Measurements from ENCODE around the gene NR5A2. TPM values are rescaled to one million over a fixed set of nuclear protein-coding genes. Genes with fewer than 3 reads are reported as not detected.

NR5A2 gene
- total RNA-seq, 1 experiment from 2014 or later: 4.7 TPM

GRCh38 chr1:200034262-200034557 lies 6.7 kb downstream of the NR5A2 start:
- TF ChIP-seq CTCF (conservative IDR thresholded peaks at IDR 0.05): no peak
- peaks cover 8% of the 10 kb centered on the region for H3K4me1 ChIP-seq (ENCODE audit: insufficient read depth, low read length)

More at GRCh38 chr1:200034262-200034557, 6.7 kb downstream of the NR5A2 start:
- no CpG with 5 or more reads among the region's 7 CpGs for WGBS (ENCODE audit: extremely low coverage, insufficient read length, low lambda C conversion rate)
- peak overlapping the region; percentile 96 for H3K4me2 ChIP-seq (ENCODE audit: insufficient read depth, insufficient read length, low read length)
- H3K23me2 ChIP-seq (ENCODE audit: insufficient read length, low read depth, low read length, poor library complexity, severe bottlenecking): peaks cover 44% of the 10 kb centered on the region
- no peak overlapping the region for H3K27ac Mint-ChIP-seq
- H4K5ac ChIP-seq (ENCODE audit: insufficient read length, low read depth, low read length): no peak overlapping the region
- no peaks in the 10 kb centered on the region for H4K20me1 ChIP-seq (ENCODE audit: control insufficient read depth, insufficient read depth, insufficient read length)
- no peaks in the 10 kb centered on the region for H3K9me3 ChIP-seq (ENCODE audit: control insufficient read depth, low read depth, low read length)
- H3K23ac ChIP-seq (ENCODE audit: insufficient read length, low read depth, low read length): no peak overlapping the region
- no peak overlapping the region for H2AFZ ChIP-seq (ENCODE audit: low read length)
- no peak overlapping the region for H2AK5ac ChIP-seq (ENCODE audit: insufficient read length, low read length)
- H3K4me3 Mint-ChIP-seq: no peak overlapping the region
- peak; percentile 31 for DNase-seq
- H3K4me1 Mint-ChIP-seq: peaks cover 33 to 40% of the 10 kb centered on the region in 2 experiments
- no peak overlapping the region for H3K9ac ChIP-seq (ENCODE audit: extremely low read depth, insufficient read length, low read length)
- H2BK5ac ChIP-seq (ENCODE audit: insufficient read length, low read length): no peak overlapping the region
- no peaks in the 10 kb centered on the region for H3K79me2 ChIP-seq (ENCODE audit: insufficient read depth, low read length)
- no peaks in the 10 kb centered on the region; the same call in 1 of the 2 replicates for H3K27me3 Mint-ChIP-seq (ENCODE audit: low read depth)
- no peak overlapping the region for H3K4ac ChIP-seq (ENCODE audit: low read depth, low read length)
- no peaks in the 10 kb centered on the region for H3K9me3 Mint-ChIP-seq
- H2BK15ac ChIP-seq (ENCODE audit: low read depth, low read length): no peak overlapping the region
- H3K36me3 Mint-ChIP-seq (ENCODE audit: insufficient read depth in 1 of 3, low read depth in 3 of 3): no peaks in the 10 kb centered on the region
- H3K27me3 ChIP-seq (ENCODE audit: insufficient read depth, low read length): peaks cover 25% of the 10 kb centered on the region; the same call in 1 of the 2 replicates
- no peak overlapping the region for H2BK20ac ChIP-seq (ENCODE audit: low read depth, low read length, poor library complexity, severe bottlenecking)
- H2BK120ac ChIP-seq (ENCODE audit: low read depth, low read length, poor library complexity, severe bottlenecking): no peak overlapping the region
- H3K27ac ChIP-seq (ENCODE audit: insufficient read length, low read depth, low read length): no peak overlapping the region
- no peak overlapping the region for H3T11ph ChIP-seq (ENCODE audit: low read length)
- H4K8ac ChIP-seq (replicated peaks; ENCODE audit: insufficient read length, low read depth, low read length): no peak overlapping the region
- H4K91ac ChIP-seq (ENCODE audit: insufficient read length, low read depth, low read length): no peak overlapping the region
- H3K18ac ChIP-seq (ENCODE audit: insufficient read length, low read depth, low read length): no peak overlapping the region
- no peak overlapping the region for H3K56ac ChIP-seq (ENCODE audit: insufficient read length, low read depth, low read length)
- H3K79me1 ChIP-seq (ENCODE audit: insufficient read depth, low read depth, low read length, poor library complexity, severe bottlenecking): no peaks in the 10 kb centered on the region
- no peak overlapping the region for H3K14ac ChIP-seq (ENCODE audit: insufficient read depth, low read length)
- no peak overlapping the region for H2BK12ac ChIP-seq (ENCODE audit: insufficient read length, low read depth, low read length)

All from H9 (cell line).